ENCODE results near the gene KCNQ1. TPM values are rescaled to one million over a fixed set of nuclear protein-coding genes. Genes with fewer than 3 reads are reported as not detected.

The KCNQ1 gene
- total and polyA plus RNA-seq, 2 of the 13 experiments (the other 11 are each of a cell fraction or from before 2014, with no cell fraction given) = 0.02 to 0.08 TPM

DNA sequence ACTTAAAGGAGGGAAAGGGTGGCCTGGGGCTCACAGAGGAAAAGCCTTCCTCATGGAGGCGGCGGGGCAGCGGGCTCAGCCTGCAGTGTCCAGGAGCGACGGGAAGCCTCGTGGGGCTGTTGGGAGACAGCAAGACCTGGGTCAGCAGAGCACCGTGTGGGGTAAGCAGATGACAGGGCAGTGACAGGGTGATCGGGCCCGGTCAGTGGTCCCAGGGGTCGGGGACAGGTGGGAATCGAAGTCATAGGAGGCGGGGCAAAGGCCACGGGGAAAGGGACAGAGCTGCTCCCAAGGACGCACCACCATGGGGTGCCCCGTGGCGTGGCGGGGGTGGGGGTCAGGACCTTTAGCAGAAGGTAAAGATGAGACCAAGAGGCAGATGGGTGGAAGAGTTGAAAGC lies 390.9 kb downstream of the KCNQ1 start:
- Histone ChIP-seq H4K20me1 (ENCODE audit: insufficient read depth, low read length) (no peaks in the 10 kb centered on the region), H3K36me3 (replicated peaks in 1 of 2; ENCODE audit: control insufficient read depth in 1 of 2, insufficient read depth in 2 of 2, low read length in 2 of 2) (no peaks in the 10 kb centered on the region), H3K27ac (ENCODE audit: extremely low read length, insufficient read depth, low read length) (no peak overlapping the region), H3K9me3 (ENCODE audit: low read length) (no peaks in the 10 kb centered on the region), H2AFZ (ENCODE audit: low read length) (no peak overlapping the region), H3K9ac (ENCODE audit: insufficient read depth, low read depth, low read length) (no peak overlapping the region), H3K4me2 (ENCODE audit: low read depth, low read length) (no peak overlapping the region), H3K79me2 (ENCODE audit: insufficient read depth, low read length) (no peaks in the 10 kb centered on the region), H3K27me3 (ENCODE audit: control insufficient read depth in 1 of 2, insufficient read depth in 2 of 2, low read length in 2 of 2) (peaks cover 10 to 73% of the 10 kb centered on the region in 2 experiments; a peak in 4 of 5 replicates), H3K4me3 (replicated peaks in 1 of 3; ENCODE audit: insufficient read depth in 1 of 3, low read depth in 2 of 3, low read length in 3 of 3) (no peak overlapping the region), H3K4me1 (ENCODE audit: insufficient read depth, low read length) (peaks cover 43% of the 10 kb centered on the region)
- no TSS peak for BruUV-seq (replicated peaks)
- intact Hi-C loops (cut with micrococcal nuclease; ENCODE audit: unreplicated experiment) = loop anchor here (2.0 kb wide), 1 partner anchor 141 kb away; no protein-coding TSS in a partner anchor
- ChIA-PET CTCF (ENCODE audit: low intra/inter-chr PET ratio, low total read pairs) (no interaction called here), POLR2A (no interaction called here)
- no peak for TF ChIP-seq ZNF343 (CRISPR knock-in tag; IDR thresholded peaks at IDR 0.05)
- no peak for TF ChIP-seq HNRNPH1 (optimal IDR thresholded peaks at IDR 0.05; ENCODE audit: low read depth, low read length)
- no peak for TF ChIP-seq CHD4 (IDR thresholded peaks at IDR 0.05; ENCODE audit: borderline replicate concordance, low read length)
- no peak for TF ChIP-seq PHB2 (IDR thresholded peaks at IDR 0.05; ENCODE audit: partially characterized antibody)
- TF ChIP-seq DPF2 (CRISPR knock-in tag; IDR thresholded peaks at IDR 0.05; ENCODE audit: borderline replicate concordance, low read depth) = no peak
- no peak for TF ChIP-seq ZNF382 (CRISPR knock-in tag; IDR thresholded peaks at IDR 0.05; ENCODE audit: borderline replicate concordance)
- TF ChIP-seq PRDM15 (CRISPR knock-in tag; IDR thresholded peaks at IDR 0.05) = no peak
- no peak for TF ChIP-seq ZBTB3 (CRISPR knock-in tag; IDR thresholded peaks at IDR 0.05; ENCODE audit: borderline replicate concordance, low read depth)
- TF ChIP-seq ZNF224 (CRISPR knock-in tag; IDR thresholded peaks at IDR 0.05) = no peak
- no peak for TF ChIP-seq ZNF782 (CRISPR knock-in tag; IDR thresholded peaks at IDR 0.05; ENCODE audit: borderline replicate concordance)
- TF ChIP-seq POGK (CRISPR knock-in tag; conservative IDR thresholded peaks at IDR 0.05) = no peak
- ATAC-seq = no peak
- in situ Hi-C loops (cut with HindIII; ENCODE audit: extremely low pct_ligation_motif_present, low pct_unique_long_range_greater_than_20kb) = no loop called here
- FAIRE-seq = no peak
- WGBS (ENCODE audit: low lambda C conversion rate) = 27% methylated on average over 17 of the region's 17 CpGs
- no peak for DNase-seq (ENCODE audit: low spot score)

Data from HepG2 (cell line).